Raji (cell line): Measurements from ENCODE around the gene ATG4B.

Experiments
- POLR2A ChIP-seq: IDR thresholded peaks from 2 replicates; pipeline ENCODE4 v1.6.1; 2011; ENCODE audit warnings: low read depth, low read length, control low read depth; ENCODE audit not compliant: insufficient read depth

Gene ATG4B

DNA sequence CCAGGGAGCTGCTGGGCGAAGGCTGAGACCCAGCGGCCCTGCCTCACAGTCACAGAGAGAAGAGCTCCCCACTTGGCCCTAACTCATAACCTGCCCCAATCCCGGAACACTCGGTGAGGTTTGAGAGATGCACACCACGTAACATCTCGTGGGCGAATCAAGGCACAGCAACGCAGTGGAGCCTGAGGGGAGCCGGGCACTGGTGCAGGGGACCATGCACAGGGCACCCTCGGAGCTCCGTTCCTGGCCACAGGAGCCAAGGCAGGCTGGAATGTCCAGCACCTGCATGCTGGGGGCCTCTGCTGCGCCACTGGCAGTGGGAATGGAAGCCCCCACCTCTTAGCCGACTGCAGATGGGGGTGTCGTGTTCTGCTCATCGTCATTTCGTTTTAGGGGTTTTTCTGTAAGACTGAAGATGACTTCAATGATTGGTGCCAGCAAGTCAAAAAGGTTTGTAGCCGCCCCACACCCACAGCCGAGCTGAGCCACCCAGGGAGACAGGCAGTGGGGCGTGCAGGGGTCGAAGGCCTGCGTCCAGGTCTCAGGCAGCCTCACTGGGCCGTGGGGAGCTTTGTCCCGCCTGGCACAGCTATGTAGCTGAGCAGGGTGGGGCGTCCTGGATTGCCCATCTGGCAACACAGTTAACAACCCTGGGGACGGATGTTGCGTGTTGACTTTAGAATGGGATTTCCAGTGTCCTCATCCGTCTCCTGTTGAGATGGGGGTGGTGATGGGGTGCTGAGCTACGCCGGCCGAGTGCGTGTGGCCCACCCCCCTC lies 33.0 kb downstream of the ATG4B start:
- TF ChIP-seq POLR2A, result no peak

DNA sequence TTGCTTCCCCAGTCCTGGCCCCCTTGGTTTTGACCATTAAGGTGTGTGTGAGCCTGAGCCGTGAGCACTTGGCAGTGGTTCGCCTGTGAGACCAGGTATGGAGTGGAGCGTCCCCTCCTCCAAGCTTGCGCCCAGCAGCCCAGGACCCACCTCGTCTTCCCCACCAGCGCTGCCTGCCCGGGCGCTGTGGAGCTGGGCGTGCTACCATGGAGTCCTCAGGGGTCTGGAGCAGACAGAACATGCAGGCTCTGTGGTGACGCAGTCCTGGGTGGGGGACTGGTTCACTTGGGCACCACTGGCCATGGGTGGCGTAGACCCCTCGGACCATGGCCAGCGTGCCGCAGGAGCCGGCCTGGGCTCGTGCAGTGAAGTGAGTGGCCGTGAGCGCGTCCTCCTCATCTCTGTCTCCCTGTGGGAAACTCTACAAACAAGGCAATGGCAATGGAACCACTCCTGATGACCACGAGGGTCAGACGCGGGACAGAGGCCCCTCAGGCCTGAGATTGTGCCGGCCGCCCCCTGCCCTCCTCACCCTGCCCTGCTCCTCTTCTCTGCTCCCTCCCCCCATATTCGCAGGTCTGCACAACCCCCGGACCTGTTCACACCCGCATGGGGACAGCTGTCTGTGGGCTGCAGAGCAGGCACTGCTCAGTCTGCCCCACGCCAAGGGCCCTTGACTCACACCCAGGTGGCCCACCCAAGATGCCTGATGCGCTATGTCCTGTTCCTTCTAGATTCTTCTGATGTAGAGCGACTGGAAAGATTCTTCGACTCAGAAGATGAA lies 34.2 kb downstream of the ATG4B start:
- TF ChIP-seq POLR2A, result no peak

DNA sequence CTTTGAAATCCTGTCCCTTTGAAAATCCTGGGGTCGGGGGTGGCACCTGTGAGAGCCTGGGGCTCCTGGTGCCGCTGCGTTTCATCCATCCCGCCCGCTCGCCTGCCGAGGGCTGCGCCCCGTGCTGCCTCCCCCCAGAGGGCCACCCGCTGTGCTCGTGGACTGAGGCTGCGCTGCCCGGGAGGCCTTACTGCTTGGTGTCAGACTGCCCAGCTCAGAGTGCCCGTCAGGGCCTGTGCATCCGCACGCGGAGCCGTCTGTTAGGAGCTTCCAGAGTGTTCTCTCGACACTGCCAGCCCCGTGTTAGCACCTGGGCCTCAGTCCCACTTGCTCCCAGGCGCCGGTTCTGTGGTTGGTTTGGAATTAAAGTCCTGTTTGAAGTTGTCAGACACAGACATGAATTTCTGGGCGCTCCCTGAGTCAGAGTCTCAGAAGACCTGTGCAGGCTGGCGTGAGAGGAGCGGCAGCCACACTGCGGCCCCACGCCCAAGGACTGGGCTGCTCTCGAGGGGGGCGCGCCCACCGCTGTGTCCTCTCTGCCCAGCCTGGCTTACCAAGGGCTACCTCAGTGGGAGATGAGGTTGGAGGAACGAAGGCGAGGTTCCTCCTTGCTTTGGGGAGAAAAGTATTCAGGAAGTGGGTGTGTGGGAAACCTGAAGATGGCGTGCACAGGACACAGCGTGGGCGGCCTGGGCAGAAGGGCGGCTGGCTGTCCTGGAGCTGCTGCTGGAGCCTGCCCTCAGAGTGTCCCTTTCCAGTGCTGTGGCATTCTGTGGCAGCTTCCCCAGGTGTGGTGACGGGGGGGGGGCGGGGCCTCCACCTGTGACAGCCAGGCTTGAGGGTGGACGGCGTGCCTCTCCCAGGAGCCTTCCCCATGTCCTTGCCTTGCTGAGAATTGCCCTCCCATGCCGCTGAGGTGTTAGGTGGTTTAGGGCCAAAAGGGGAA lies 35.0 kb downstream of the ATG4B start:
- TF ChIP-seq POLR2A, result no peak

DNA sequence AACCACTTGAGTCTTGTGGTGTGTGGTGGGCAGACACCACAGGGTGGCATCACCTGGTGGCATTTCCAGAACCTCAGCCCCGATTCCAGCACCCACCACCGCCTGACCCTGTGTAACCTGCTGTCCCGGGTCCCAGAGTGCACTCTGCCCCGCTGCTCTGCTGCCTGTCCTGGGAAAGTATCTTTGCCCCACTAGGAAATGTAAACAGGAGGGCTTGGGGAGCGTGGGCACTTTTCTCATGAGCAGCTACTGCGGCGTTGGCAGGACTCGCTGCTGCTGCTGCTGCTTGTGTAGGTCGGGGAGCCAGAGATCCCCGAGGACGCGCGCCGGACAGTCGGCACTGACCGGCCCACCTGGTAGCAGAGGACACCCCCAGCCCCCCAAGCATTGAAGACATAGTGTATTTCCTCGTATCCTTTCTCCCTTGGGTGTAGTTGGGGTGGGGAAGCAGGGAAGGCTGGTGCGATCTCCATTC lies 35.7 kb downstream of the ATG4B start:
- no peak for TF ChIP-seq POLR2A

DNA sequence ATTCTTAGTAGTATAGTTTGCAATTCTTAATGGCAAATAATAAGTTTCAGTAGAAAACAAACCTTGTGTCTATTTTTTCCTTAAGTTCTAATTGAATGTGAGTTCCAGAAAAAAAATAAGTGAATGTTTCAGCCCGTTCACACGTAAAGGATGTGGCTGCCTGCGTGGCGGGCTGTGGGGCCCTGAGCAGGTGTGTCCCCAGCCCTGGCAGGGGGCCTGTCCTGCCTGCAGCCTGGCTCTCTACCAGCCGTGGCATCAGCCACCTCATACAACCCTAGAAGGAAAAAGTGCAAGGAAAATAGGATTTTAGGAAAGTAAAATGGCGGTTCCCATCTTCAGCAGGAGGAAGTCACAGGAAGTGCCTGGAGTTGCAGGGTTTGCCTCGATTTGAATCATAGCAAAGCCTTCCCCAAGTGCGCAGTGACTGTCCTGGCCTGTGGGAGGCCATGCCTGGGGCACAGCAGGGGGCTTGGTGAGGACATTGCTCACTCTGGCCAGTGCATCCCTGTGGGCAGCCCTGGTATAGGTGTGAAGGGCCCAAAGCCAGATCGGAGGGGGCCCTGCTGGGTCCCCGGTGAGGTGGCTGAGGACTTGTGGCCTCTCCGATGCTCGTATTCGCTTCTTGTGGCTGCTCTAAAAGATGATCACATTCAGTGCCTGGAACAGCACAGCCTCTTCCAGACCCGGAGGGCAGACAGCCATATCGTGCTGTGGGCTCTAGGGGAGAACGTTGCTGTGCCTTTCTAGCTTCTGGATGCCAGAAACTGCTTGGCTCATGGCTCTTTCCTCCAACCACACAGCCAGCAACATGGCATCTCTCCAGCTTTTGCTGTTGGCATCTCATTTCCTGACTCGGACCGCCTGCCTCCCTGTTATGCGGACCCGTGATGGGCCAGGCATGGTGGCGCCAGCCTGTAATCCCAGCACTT lies 36.6 kb downstream of the ATG4B start:
- no peak for TF ChIP-seq POLR2A

DNA sequence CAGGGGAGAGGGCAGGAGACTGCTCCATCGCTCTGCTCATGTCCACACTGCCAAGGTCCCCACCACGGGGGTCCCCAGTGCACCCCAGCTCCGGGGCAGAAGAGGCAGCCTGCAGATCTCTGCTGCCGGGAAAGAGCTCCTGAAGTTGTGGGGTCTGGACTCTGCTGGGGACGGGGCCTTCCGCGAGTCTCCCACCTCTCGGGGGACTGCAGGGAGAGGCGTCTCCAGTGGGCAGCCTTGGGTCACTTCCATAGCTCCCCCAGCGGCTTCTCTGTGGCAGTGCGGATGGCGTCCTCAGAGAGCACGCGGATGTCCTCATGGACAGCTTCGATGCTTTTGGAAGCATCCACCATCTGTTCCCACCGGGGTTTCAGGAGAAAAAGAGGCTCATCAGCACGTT lies 38.4 kb downstream of the ATG4B start:
- TF ChIP-seq POLR2A, result no peak

DNA sequence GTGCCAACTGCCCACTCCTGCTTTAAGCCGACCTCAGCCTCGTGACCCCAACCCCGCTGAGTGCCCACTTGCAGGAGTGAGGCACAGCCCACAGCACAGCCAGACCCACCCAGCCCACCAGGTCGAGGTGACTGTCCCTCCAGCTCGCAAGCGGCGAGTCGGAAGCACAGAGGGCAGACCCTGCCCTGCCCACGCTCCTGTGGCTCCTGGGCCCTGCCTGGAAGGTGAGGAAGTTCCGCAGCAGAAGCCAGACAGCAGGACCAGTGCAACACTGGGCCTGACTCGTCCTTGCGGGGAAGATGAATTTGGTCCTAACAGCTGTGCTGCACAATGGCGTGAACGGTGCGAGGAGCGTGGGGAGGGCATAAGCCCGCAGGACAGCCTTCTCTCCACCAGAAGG lies 39.2 kb downstream of the ATG4B start:
- TF ChIP-seq POLR2A, result no peak

DNA sequence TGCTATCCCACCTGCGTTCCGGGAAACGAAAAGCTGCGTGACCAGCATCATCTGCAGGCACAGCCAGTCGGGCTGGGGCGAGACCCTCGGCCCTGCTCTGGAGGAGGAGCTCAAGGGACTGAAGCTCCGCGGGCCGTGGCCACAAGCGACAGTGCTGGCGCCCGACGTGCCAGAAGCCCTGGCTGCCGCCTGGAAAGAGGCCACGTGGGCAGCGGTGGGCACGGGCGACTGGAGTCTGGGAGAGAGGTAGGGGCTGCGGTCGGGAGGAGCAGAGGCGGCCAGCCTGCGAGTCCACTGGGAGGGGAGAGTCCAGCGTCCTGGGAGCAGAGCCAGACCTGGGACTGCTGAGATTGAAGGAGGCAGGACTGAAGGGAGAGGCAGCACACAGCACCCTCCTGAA lies 39.9 kb downstream of the ATG4B start:
- no peak for TF ChIP-seq POLR2A

DNA sequence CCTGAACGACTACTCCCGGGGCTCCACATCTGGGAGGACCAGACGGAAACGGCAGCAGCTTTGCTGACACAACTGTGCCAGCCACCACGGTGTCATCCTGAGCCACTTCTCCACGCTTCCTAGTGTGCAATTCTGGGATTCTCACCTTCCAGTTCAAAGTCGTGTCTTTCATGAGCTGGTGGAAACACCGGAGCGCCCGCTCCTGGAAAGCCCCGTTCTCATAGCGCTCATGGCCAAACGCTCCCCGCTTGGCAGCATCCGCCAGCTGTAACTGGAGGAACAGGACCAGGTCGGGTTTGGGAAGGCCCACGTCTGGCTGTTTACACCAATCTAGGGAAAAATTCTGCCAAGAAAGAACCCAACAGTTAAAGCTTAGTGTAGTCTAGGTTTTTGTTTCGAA lies 40.8 kb downstream of the ATG4B start:
- TF ChIP-seq POLR2A, result no peak

DNA sequence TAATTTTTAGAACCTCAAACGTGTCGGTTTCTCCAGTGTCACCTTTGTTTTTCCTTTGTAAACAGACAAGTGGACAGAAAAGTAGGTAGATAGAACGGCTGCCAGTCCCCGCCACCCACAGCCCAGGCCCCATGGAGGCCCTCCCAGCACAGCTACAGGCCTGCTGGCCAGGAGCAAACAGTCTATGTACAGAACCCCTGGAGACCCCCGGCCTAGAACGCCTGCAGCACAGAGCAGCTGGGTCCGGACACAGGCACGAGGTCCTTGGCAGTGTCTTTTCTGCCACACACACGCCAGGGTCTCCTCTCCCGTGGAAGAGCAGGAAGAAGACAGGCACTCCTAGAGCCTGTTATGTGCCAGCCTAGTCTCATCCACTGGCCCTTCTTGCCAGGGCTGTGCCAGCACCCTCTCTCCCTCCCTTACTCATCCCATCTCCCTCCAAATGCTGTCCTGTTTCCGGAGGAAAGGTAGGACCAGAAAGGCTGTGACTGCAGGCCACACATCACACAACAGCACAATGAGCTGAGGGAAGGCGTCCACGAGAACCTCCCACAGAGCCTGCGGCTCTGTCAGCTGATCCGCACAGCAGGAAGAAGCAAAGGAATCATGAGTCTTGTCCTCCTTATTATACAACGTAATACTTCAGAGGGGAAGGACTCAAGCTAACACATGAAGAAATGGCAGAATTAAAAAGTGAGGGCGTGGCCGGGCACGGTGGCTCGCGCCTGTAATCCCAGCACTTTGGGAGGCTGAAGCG lies 41.5 kb downstream of the ATG4B start:
- TF ChIP-seq POLR2A, result no peak

DNA sequence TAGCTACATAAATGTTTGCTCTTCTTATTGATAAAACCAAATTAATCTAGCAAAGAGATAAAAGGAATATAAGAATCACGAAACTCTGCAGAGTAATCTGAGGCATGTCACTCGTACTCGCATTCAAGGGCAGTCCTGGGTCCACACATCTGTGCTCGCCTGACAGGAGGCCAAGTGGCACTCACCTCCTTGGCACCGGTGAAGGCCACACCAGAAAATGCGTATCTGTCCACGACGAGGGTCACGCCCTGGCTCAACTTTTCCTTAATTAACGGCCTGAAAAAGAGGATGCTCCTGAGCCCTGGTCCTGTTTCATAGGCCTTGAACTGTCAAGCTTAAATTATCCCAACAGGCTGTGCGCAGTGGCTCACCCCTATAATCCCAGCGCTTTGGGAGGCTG lies 42.6 kb downstream of the ATG4B start:
- TF ChIP-seq POLR2A, result no peak

DNA sequence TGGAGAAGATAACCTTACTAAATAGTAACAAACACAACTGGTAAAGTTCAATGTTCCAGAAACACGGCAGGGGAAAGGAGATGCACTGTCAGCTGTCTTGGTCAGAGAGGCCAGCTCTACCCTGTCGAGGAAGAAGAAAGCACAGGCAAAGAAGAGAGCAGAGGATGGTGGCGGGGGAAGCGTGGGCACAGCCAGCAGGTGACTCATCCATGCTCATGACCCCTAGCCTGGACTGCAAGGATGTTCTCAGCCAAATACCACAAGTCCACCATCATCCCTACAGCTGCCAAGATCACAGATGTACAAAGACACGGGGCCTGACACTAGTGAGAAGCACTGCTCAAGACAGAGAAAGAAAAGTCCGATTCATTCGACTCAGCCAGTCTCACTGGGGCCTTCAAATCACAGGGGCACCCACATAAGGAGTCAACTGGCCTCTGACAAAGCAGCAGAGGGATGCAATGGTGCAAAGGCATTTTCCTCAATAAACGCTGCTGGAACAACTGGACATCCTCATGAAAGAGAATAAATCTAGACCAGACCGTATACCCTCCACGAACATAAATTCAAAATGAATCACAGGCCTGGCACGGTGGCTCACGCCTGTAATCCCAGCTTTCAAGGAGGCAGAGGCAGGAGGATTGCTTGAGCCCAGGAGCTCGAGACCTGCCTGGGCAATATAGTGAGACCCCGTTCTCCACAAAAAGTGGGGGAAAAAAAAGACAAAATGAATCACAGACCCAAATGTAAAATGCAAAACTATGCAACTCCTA lies 43.5 kb downstream of the ATG4B start:
- TF ChIP-seq POLR2A, result no peak

DNA sequence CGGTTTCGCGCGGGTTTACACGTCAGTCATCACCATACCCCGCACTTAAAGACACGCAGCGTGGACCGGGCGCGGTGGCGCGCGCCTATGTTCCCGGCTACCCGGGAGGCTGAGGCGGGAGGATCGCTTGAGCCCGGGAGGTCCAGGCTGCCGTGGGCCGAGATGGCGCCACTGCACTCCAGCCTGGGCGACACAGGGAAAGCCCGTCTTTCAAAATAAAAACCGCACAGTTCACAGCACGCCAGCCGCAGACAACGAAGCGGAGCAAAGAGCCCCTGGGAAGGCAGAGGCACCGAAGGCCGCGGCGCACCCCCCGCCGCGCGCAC lies 48.8 kb downstream of the ATG4B start:
- TF ChIP-seq POLR2A, result no peak

DNA sequence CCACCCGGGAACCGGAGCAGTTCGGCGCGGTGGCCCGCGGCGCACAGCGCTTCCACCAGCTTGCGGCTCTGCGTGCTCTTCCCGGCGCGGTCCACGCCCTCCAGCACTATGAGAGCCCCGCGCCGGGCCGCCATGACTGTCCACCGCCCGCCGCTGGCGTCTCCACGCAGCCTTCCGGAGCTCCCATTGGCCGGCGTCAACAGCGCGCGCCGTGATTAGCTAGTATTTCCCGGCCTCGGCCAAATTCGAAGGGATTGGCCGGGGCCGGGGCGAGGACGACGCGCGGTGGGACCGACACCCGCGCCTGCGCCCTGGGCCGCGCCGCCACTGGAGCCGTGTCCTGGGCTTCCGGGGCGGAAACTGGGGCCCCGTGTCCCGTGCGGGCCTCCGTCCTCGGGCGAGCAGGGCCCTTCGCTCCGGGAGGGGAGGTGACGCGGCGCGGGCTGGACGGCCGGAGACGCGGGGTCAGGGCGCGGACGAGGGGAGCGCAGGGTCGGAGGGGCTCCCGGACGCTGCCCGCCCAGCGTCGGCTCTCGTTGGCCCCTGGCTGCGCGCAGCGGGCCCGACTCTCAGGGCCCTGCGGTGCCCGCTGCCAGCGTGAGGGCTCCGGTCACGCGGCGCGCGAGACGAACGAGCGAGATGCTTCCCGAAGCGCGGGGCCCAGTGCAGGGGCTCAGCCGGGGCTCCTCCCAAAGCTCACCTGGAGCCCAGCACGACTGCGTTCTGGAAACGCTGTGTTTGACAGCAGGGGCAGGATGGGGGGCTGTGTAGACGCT lies 49.3 kb downstream of the ATG4B start, which contains the start of gene DTYMK:
TSS of gene DTYMK (minus strand) at position 166 of the 776 bp plus-strand sequence. CDS start at position 134, 32 bp downstream.
- TF ChIP-seq POLR2A, result peak; percentile 81
